NCI-H524 treated with DMSO at 0.1 percent for 48 hours (cell line): Measurements from ENCODE around the gene PAFAH1B1.
"Not testable (repeated sequence)": the region's sequence is repeated elsewhere in the genome, so short reads cannot be mapped to it uniquely, and the experiment has no call there.

ENCODE experiments used
- DNase-seq: peaks from one replicate; lab custom pipeline; 2025; lab: John Stamatoyannopoulos, UW

Gene PAFAH1B1

GRCh38 chr17:2592971-2593820 is at the start of gene PAFAH1B1:
TSS of gene PAFAH1B1 (plus strand) at chr17:2593654. CDS start at chr17:2638289, 44,635 bp downstream.
- peak; percentile 43 for DNase-seq

- no peak for DNase-seq
These were observed 48.1 kb upstream of the PAFAH1B1 start for GRCh38 chr17:2545393-2545792.

GRCh38 chr17:2547176-2547575 is 46.3 kb upstream of the PAFAH1B1 start:
- no peak for DNase-seq

- DNase-seq = not testable (repeated sequence)
These were observed 45.4 kb upstream of the PAFAH1B1 start for GRCh38 chr17:2548026-2548425.

- no peak for DNase-seq
These were observed 43.9 kb upstream of the PAFAH1B1 start for GRCh38 chr17:2549392-2550211.

- DNase-seq = no peak
These were observed 42.0 kb upstream of the PAFAH1B1 start for GRCh38 chr17:2551493-2551892.

- DNase-seq = no peak
These were observed 41.5 kb upstream of the PAFAH1B1 start for GRCh38 chr17:2551928-2552327.

- no peak for DNase-seq
These were observed 32.8 kb upstream of the PAFAH1B1 start for GRCh38 chr17:2560658-2561057.

GRCh38 chr17:2562162-2562858 is 31.1 kb upstream of the PAFAH1B1 start:
- DNase-seq = no peak

GRCh38 chr17:2563061-2563460 is 30.4 kb upstream of the PAFAH1B1 start:
- no peak for DNase-seq

GRCh38 chr17:2563543-2563942 is 29.9 kb upstream of the PAFAH1B1 start:
- DNase-seq = no peak

GRCh38 chr17:2564877-2565276 is 28.6 kb upstream of the PAFAH1B1 start:
- no peak for DNase-seq

- no peak for DNase-seq
These were observed 27.4 kb upstream of the PAFAH1B1 start for GRCh38 chr17:2566056-2566455.

GRCh38 chr17:2571523-2572303 is 21.7 kb upstream of the PAFAH1B1 start:
- DNase-seq = no peak

- DNase-seq = not testable (repeated sequence)
These were observed 21.2 kb upstream of the PAFAH1B1 start for GRCh38 chr17:2572304-2572609.

GRCh38 chr17:2580151-2580550 is 13.3 kb upstream of the PAFAH1B1 start:
- no peak for DNase-seq

- DNase-seq = no peak
These were observed 12.8 kb upstream of the PAFAH1B1 start for GRCh38 chr17:2580661-2581060.

GRCh38 chr17:2582493-2582892 is 11.0 kb upstream of the PAFAH1B1 start:
- no peak for DNase-seq

GRCh38 chr17:2591040-2591640 is 2.3 kb upstream of the PAFAH1B1 start:
- DNase-seq = no peak

- no peak for DNase-seq
These were observed 617 bp downstream of the PAFAH1B1 start for GRCh38 chr17:2593821-2594721.
